Measurements from ENCODE around the gene SLC39A11.

GRCh38 chr17:72792771-72793170, 299.7 kb downstream of the SLC39A11 start:
- TF ChIP-seq CTCF (IDR thresholded peaks at IDR 0.05) (no peak), POLR2A (IDR thresholded peaks at IDR 0.05) (no peak)

All from thyroid gland (tissue), 4 donors.